Islet precursor cell (in vitro differentiated cells): ENCODE measurements around the gene EIF4E.
A peak's percentile ranks its signal among the peaks of the same experiment; 100 is the strongest.
"Not testable (repeated sequence)": the region's sequence is repeated elsewhere in the genome, so short reads cannot be mapped to it uniquely, and the experiment has no call there.

Experiments used
- DNase-seq: peaks from one replicate; pipeline ENCODE4 v3.0.0-alpha.2; 2018

EIF4E gene

DNA sequence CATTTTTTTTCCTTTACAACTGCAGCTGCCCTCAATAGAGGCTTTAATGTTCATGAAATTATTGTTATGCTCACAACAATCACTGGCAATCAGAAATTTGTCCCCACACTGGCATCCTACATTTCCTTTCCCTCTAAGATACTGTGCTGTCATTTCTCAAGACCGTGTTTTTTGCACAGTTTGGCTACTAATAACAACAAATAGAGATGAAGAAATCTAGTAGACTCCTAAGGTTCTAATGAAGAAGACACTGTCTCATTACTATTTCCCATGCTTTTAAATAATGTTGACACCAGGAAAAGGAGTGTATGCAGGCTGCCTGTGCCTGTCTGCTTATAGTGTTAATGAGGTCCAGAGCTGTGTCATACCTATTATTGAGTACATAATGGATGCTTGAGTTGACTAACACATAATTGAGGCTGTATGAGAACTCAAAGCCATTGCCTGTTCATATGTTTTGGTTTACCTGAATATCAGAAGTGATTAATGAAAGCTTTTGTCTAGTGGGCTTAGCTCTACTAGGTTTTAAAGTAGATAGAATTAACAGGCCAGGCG is 1.5 kb upstream of the EIF4E start:
- no peak for DNase-seq

DNA sequence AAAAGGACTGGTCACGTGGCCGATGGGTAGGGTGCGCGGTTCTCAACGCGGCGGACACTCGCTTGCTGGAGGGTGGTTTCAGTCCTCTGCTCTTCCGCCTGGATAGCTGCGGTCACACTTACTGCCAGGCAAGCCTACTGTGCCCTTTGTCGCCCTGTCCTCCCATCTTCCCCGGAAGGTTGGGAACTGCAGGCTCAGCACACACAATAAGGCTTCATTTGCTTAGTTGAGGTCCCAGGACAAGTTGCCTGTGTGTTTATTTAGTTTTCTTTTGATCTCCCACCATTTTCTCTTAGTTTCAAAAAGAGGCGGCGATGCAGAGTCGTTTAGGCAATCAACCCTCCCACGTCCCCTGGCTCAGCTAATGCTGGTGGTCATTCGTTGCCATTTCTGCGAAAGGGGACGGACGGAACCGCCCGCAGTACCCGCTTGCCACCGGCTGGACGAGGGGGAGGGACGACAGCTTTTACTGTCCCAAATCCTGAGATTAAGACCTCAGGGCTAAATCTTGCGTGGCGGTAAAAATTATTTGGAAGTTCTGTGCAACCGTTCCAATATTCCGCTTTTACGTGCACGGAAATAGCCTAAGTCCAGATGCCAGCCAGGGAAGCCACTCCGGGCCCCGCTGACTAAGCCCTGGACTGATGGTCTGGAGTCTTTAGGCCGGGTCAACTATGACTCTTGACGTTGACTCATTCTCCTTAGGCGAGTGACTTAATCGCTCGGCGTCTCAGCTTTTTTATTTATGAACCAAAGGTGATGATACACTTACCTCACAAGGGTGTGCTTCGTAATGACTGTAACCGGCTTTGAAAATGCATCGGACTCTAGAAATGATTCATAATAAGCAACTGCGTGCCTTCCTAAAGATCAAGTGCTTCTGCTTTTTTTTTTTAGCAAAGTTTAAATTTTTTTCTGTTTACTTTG is 671 bp upstream of the EIF4E start:
- peak; percentile 77 for DNase-seq

- DNase-seq = peak; percentile 93
These were observed 815 bp downstream of the EIF4E start for GRCh38 chr4:98928131-98928504.

DNA sequence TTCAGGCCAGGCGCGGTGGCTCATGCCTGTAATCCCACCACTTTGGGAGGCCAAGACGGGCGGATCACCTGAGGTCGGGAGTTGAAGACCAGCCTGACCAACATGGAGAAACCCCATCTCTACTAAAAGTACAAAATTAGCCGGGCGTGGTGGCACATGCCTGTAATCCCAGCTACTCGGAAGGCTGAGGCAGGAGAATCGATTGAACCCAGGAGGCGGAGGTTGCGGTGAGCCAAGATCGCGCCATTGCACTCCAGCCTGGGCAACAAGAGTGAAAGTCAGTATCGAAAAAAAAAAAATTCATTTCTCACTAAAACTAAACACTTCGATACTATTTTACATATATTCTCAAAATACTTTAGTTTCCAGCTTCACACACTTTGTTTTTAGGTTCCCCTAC is 2.7 kb downstream of the EIF4E start:
- not testable (repeated sequence) for DNase-seq

DNA sequence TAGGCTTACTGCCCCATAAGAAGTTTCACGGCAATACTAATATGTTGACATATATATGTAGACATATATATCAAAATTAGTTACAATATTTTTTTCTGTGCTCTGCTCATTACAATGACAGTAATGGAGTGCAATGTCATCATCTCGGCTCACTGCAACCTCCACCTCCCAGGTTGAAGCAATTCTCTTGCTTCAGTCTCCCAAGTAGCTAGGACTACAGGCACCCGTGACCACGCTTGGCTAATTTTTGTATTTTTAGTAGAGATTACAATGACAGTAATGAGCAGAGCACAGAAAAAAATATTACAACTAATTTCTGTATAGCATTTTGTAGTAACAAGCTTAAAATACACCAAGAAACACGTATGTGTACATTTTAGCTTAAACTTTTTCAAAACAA is 7.6 kb downstream of the EIF4E start:
- DNase-seq = no peak

DNA sequence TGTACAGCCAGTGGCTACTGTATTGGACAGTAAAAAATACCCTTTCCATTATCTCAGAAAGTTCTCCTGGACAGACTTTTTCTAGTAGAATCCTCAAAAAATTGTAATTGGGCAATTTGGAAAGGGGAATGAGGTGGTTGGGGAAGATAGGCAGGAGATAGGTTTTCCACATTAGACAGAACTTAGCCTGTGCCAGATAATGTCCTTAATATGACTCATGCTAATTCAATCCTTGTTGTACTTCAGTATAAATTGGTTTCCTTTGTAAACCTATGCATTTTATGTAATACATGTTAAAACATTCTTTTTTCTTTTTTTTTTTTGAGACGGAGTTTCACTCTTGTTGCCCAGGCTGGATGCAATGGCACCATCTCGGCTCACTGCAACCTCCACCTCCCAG is 8.9 kb downstream of the EIF4E start:
- no peak for DNase-seq

- DNase-seq = not testable (repeated sequence)
These were observed 18.2 kb downstream of the EIF4E start for GRCh38 chr4:98910728-98911127.

- DNase-seq = no peak
These were observed 19.1 kb downstream of the EIF4E start for GRCh38 chr4:98909646-98910401.

GRCh38 chr4:98908703-98909262 is 20.1 kb downstream of the EIF4E start:
- no peak for DNase-seq

GRCh38 chr4:98908182-98908581 is 20.8 kb downstream of the EIF4E start:
- no peak for DNase-seq

DNA sequence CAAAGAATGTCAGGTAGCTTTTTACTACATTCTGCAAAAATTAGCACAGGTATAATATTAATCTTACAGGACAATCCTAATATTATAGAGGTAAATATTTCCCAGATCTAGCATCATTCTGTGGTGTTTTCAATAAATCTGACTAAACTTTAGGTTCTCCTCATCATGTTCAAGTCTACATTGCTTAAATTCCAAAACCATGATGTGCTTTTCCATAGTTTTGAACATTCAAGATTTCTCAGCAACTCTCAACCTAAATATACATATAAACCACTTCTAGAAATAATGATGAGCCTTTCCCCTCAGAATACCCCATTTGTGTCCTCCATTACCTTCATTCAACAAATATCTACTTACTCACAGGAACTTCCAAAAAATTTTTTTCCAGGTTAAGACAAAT is 23.1 kb downstream of the EIF4E start:
- no peak for DNase-seq

DNA sequence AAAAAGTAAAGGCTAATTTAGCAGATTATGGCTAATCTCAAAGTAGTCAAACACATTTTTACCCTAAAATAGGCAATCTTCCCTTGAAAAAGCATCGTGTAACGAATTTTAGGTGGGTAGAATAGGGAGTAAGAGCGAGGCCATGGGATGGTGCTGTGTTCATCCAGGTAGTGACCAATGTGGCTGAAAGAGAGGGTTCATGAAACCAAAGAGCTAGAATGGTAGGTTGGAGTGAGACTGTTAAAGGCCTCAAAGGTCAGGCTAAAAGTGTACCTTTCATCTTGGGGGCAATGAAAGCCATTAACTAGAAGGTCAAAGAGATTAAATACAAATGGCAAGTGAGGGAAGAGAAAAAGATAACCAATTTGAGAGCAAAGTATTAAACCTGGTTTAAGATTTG is 23.6 kb downstream of the EIF4E start:
- no peak for DNase-seq

- no peak for DNase-seq
These were observed 25.0 kb downstream of the EIF4E start for GRCh38 chr4:98903963-98904362.

DNA sequence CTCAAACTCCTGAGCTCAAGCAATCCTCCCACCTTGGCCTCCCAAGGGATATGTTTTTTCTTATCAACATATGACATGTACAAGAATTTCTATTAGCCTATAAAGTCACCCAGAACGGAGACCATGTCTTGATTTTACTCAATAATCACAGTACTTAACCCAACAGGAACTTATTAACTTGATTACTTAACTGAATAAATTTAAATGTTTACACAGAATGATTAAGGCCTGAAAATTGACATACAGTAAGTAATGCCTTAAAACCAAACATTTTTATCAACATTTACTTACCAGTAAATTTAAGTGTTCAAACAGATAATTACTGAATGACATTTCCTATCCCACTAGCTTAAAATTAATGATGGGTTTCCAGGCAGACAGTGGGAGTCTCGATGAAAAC is 25.4 kb downstream of the EIF4E start:
- no peak for DNase-seq

DNA sequence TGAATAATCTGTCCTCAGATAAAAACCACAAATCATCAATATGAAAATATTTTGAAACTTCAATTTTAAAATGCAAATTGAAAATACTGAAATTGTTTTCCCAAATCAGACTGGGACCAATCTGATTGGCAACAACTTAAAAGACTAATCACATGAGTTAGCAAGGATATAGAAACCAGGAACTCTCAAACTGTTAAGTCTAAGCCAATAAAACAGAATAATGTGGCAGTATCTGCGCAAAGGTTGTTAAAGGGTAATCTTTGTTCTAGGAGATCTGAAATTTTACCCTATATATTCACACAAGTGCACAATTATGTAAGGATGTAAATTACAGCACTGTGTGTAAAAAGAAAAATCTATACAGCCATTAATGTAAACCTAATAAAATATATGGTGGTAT is 29.7 kb downstream of the EIF4E start:
- DNase-seq = no peak

GRCh38 chr4:98891478-98892337 is 37.2 kb downstream of the EIF4E start:
- DNase-seq = no peak

GRCh38 chr4:98890702-98891455 is 38.1 kb downstream of the EIF4E start:
- DNase-seq = no peak

- no peak for DNase-seq
These were observed 41.8 kb downstream of the EIF4E start for GRCh38 chr4:98887145-98887544.

DNA sequence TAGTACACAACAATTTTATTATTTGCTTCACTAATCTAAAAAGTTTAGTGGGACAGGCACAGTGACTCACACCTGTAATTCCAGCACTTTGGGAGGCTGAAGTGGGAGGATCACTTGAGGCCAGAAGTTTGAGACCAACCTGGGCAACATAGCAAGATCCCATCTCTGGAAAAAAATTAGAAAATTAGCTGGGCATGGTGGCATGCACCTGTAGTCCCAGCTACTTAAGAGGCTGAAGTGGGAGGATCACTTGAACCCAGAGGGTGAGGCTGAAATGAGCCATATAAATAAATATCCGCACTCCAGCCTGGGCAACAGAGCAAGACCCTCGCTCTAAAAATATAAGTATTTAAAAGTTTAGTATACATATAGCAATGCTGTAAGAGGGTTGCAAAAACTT is 42.6 kb downstream of the EIF4E start:
- DNase-seq = not testable (repeated sequence)

DNA sequence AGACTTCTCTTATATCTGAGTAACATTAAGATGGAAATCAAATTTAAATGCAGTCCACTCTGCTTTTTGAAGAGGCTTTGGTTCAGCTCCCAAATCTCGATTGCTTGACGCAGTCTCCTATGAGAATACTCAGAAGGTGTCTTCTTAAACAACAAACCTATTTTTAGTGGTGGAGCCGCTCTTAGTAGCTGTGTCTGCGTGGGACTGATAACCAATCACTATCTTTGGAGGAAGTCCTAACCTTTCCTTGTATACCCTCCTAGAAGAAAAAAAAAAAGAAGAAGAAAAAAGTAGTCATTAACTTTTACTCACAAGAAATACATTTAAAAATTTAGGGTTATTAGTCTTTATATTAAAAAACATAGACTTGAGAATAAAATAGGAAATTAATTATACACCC is 48.0 kb downstream of the EIF4E start:
- not testable (repeated sequence) for DNase-seq

- DNase-seq = no peak
These were observed 49.4 kb downstream of the EIF4E start for GRCh38 chr4:98879515-98879914.

- DNase-seq = no peak
These were observed 55.9 kb downstream of the EIF4E start for GRCh38 chr4:98873059-98873458.
